ENCODE results near the gene DMD. TPM values are rescaled to one million over a fixed set of nuclear protein-coding genes. Genes with fewer than 3 reads are reported as not detected.

Gene DMD
- total RNA-seq, 1 donor, result 32.4 TPM

- H3K4me3 ChIP-seq (ENCODE audit: low read depth, low read length), result no peak overlapping the region
- no peak for DNase-seq (ENCODE audit: low read depth)
- no peak for TF ChIP-seq CTCF (IDR thresholded peaks at IDR 0.05; ENCODE audit: insufficient read depth, low read depth, low read length)
These were observed 596.6 kb downstream of the DMD start for GRCh38 chrX:32614707-32615106.

- no peak overlapping the region for H3K4me3 ChIP-seq (ENCODE audit: low read depth, low read length)
- TF ChIP-seq CTCF (IDR thresholded peaks at IDR 0.05; ENCODE audit: insufficient read depth, low read depth, low read length), result no peak
- DNase-seq (ENCODE audit: low read depth), result no peak
These were observed 612.2 kb downstream of the DMD start for GRCh38 chrX:32599156-32599555.

GRCh38 chrX:32598707-32599106 lies 612.6 kb downstream of the DMD start:
- DNase-seq (ENCODE audit: low read depth), result no peak
- no peak overlapping the region for H3K4me3 ChIP-seq (ENCODE audit: low read depth, low read length)
- TF ChIP-seq CTCF (IDR thresholded peaks at IDR 0.05; ENCODE audit: insufficient read depth, low read depth, low read length), result no peak

GRCh38 chrX:32597777-32598176 lies 613.6 kb downstream of the DMD start:
- DNase-seq (ENCODE audit: low read depth), result no peak
- H3K4me3 ChIP-seq (ENCODE audit: low read depth, low read length), result no peak overlapping the region
- no peak for TF ChIP-seq CTCF (IDR thresholded peaks at IDR 0.05; ENCODE audit: insufficient read depth, low read depth, low read length)

GRCh38 chrX:32592786-32593185 lies 618.6 kb downstream of the DMD start:
- no peak for TF ChIP-seq CTCF (IDR thresholded peaks at IDR 0.05; ENCODE audit: insufficient read depth, low read depth, low read length)
- no peak for DNase-seq (ENCODE audit: low read depth)
- no peak overlapping the region for H3K4me3 ChIP-seq (ENCODE audit: low read depth, low read length)

GRCh38 chrX:32591589-32591988 lies 619.8 kb downstream of the DMD start:
- TF ChIP-seq CTCF (IDR thresholded peaks at IDR 0.05; ENCODE audit: insufficient read depth, low read depth, low read length), result no peak
- DNase-seq (ENCODE audit: low read depth), result no peak
- no peak overlapping the region for H3K4me3 ChIP-seq (ENCODE audit: low read depth, low read length)

GRCh38 chrX:32582729-32583128 lies 628.6 kb downstream of the DMD start:
- H3K4me3 ChIP-seq (ENCODE audit: low read depth, low read length), result no peak overlapping the region
- no peak for TF ChIP-seq CTCF (IDR thresholded peaks at IDR 0.05; ENCODE audit: insufficient read depth, low read depth, low read length)
- no peak for DNase-seq (ENCODE audit: low read depth)
